GM21528 (cell line): ENCODE measurements around the gene TMEFF2.
"Not testable (repeated sequence)": the region's sequence is repeated elsewhere in the genome, so short reads cannot be mapped to it uniquely, and the experiment has no call there.

Experiments used
- ATAC-seq: cut with Tn5 transposase; IDR thresholded peaks from one replicate; pipeline ENCODE4 v1.9.1; 2021; ENCODE audit warnings: mild to moderate bottlenecking, moderate library complexity; ENCODE audit not compliant: unreplicated experiment, low FRiP score

Gene TMEFF2

DNA sequence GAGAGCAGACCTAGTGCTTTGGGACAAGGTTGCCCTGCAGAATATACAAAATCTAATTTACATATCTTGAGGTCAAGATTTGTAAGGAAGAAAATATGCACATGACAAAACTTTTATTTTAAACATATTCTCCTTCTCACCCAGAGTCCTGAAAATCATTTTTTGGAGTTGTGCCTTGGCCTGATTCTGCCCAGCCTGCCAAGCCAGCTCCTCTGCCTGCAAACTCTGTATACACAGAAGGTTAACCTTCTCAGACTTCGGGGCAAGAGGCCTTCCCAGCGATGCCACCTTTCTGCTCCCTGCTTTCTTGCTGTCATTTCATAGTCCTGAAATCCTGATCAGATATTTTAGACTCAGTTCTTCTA, 252.0 kb downstream of the TMEFF2 start:
- ATAC-seq = no peak

GRCh38 chr2:191942090-191942738, 252.5 kb downstream of the TMEFF2 start:
- no peak for ATAC-seq

DNA sequence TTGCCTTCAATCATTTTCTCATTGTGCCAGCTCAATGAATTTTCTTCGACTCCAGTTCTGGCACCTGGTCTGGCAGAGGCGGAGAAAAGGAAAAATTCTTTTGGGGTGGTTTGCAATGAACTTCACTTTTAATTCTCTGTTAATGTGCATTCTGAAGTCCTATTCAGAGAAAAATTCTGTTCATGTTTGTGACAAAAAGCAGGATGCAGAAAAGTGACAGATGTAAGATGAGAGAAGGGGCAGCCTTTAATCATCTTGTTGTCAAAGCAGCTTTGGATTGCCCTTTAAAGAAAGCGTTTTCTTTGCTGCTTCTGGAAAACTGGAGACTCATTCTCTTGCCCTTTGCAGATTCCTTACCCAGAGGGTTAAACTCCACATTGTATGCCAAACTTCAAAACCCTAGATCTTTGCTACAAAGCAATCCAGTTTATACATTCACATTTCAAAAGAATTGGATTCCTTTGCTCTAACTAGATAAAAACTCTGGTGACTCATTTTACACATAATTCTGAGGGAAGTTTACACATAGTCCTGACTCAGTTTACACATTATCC, 253.3 kb downstream of the TMEFF2 start:
- ATAC-seq = no peak

- ATAC-seq = no peak
Observed at GRCh38 chr2:191938779-191939178, 256.0 kb downstream of the TMEFF2 start.

GRCh38 chr2:191936882-191937405, 257.8 kb downstream of the TMEFF2 start:
- ATAC-seq = no peak

- ATAC-seq = no peak
Observed at GRCh38 chr2:191935247-191935646, 259.5 kb downstream of the TMEFF2 start.

- ATAC-seq = peak; percentile 83
Observed at GRCh38 chr2:191933307-191934105, 261.2 kb downstream of the TMEFF2 start.

DNA sequence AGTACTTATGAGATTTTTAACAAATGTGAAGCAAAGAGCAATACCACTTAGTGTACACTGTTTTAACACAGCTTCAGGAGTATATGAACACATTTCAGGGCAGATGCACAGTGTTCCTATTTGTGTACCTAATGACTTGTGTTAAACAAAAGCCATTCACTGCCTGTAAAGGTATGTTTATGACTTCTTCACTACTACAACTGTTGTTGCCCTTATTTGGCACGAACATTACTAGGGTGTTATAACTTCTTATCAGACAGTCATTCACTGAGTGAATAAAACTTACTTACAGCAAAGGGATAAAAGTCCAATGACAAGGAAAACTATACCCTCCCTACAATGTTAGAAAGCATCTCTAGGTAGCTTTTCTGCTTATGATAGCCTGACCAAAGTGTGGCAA, 262.4 kb downstream of the TMEFF2 start:
- no peak for ATAC-seq

DNA sequence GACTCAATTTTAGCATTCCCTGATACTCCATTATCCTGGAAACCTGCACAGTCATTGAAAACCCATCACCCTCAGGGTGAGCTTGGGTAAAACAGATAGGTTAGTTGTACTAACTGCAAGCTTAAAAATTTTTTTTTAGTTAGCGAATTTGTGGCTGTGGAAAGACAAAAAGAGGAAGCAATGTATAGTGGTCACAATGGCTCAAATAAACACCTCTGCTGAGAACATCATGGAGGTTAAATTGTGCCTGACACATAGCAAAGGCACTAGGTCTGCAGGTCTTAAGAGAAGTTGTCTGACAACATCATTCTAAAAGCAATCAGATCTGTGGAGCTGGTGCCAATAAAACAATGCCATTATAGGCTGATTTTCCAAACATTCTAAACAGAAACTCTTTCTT, 263.4 kb downstream of the TMEFF2 start:
- no peak for ATAC-seq

DNA sequence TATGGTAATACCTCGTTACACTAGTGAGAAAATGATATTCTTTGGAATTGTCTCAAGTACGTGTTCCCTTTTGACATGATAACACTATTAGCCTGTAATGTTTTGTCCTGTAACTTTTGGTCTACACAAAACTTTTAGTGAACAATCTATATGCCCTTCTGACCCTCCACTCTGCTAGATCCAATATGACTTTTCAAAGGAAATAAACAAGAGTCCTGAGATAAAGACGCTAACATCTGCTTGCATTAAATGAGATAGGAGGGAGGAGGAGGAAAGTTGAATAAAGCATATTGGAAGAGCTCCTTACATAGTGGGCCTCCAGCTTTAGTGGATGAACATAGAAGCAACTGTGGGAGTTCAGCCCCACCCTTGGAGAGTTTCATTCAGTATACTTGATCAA, 264.5 kb downstream of the TMEFF2 start:
- no peak for ATAC-seq

- no peak for ATAC-seq
Observed at GRCh38 chr2:191929288-191929687, 265.4 kb downstream of the TMEFF2 start.

GRCh38 chr2:191927991-191928390, 266.7 kb downstream of the TMEFF2 start:
- ATAC-seq = no peak

DNA sequence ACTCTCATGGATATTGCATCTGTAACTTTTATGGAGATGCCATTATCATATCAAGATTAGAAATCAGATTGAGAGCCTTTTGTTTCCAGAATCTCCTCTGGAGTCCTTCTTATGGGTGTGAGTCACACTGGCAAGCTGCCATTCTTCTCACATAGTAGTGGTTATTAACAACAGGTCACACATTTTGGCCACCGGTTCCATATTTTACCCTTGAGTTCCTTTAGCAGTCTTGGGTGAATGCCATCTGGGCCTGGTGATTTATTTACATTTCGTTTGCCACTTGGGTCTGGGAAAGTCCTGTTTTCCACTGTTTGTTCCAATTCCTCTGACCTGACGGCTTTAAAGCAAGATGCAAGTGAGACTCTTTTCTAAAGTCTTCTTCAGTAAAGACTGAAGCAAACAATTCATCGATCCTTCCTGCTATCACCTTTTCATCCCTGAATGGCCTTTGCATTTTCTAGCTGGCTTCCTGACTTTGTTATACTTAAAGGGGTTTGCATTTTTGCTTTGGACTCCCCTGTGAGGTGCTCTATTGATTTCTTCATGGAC, 267.3 kb downstream of the TMEFF2 start:
- ATAC-seq = no peak

GRCh38 chr2:191926671-191927070, 268.1 kb downstream of the TMEFF2 start:
- no peak for ATAC-seq

DNA sequence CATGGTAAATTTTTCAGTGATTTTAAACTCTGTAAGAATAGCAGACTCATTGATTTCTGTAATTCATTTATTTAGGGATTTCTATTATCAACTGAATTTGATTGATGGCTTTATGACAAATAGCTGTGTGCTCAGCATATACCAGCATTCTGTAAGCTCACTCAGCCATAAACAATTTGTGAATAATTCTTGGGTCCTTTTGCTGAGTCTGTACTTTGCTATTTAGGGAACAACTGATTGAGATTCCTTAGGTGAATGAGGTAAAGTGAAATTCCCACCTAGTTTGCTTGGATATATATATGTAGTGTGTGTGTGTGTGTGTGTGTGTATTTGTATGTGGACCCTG, 271.1 kb downstream of the TMEFF2 start:
- no peak for ATAC-seq

DNA sequence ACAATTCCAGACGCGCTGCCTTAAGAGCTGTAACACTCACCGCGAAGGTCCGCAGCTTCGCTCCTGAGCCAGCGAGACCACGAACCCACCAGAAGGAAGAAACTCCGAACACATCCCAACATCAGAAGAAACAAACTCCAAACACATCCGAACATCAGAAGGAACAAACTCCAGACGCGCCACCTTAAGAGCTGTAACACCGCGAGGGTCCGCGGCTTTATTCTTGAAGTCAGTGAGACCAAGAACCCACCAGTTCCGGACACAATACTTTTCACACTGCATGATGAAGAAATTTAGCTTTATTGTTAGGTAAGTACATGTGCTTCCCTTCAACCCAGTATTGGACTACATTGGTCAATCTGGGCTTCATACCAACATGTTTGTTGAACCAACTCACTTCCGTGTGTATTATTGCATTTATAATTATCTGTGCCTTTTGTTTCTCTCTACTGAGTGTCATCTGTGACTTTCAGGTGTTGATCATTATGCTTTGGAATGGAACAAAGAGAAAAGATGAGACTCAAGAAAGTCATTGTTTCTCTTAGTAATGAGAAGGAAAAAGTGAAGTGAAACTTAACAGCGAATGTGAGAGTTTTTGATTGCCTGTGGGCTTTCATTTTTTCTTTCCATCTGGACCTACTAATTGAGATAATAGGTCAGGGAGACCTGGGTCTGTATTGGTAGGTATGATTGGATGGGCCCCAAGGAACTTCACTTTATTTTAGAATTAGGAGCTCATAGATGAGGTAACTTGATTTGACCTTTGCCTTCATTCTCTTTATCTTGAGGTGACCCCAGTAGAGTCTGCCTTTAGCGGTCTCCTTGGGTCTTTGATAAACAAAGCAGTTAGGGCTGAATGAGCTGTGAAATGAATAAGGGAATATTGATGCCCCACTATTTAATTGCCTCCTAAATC, 271.7 kb downstream of the TMEFF2 start:
- peak; percentile 99 for ATAC-seq

- ATAC-seq = not testable (repeated sequence)
Observed at GRCh38 chr2:191921650-191922049, 273.1 kb downstream of the TMEFF2 start.

DNA sequence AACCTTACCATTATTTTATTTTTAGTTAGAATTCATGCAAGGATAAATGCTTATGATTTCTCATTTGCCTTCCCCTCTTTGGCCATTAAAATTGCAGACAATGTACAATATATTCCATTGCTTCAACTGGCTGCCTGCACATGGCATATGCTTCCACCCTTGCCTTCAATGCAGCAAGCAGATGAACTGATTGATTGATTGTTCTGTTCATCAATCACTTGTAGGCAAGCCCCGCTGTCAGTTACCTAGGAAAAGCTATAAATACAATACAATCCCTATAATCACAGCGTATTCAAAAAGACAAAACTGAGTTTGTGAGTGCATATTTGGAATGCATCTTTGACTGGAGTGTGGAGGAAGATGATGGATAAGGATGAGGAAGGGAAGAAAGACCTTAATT, 274.2 kb downstream of the TMEFF2 start:
- ATAC-seq = no peak

- ATAC-seq = no peak
Observed at GRCh38 chr2:191917967-191918651, 276.6 kb downstream of the TMEFF2 start.

GRCh38 chr2:191917430-191917881, 277.3 kb downstream of the TMEFF2 start:
- ATAC-seq = no peak
